H1 (cell line): ENCODE measurements around the gene CCL7. TPM values are rescaled to one million over a fixed set of nuclear protein-coding genes. Genes with fewer than 3 reads are reported as not detected.

Source experiments
- CHD2 ChIP-seq: IDR thresholded peaks from 2 replicates; pipeline ENCODE4 v1.6.1; 2012; ENCODE audit warnings: low read length, improper control_type of control experiment
- HDAC2 ChIP-seq, 2 experiments: fragments of 300-600 bp in 1 of 2; sonication (generic) in 1 of 2; IDR thresholded peaks; 2 replicates each; pipeline ENCODE4 v1.6.1; 2011 to 2012; ENCODE audit warnings: low read depth in 2 of 2, low read length in 2 of 2, mild to moderate bottlenecking in 2 of 2, moderate library complexity in 2 of 2, borderline replicate concordance in 1 of 2, inconsistent platforms in 1 of 2
- KDM1A ChIP-seq: fragments of 200-600, 300-600 bp; sonication (generic); IDR thresholded peaks from 2 replicates; pipeline ENCODE4 v1.7.1; 2016; ENCODE audit warnings: mild to moderate bottlenecking, low read length, borderline replicate concordance
- RFX5 ChIP-seq: IDR thresholded peaks from 2 replicates; pipeline ENCODE4 v1.6.1; 2011; ENCODE audit warnings: low read depth, low read length, improper control_type of control experiment, borderline replicate concordance
- RXRA ChIP-seq: IDR thresholded peaks from 2 replicates; pipeline ENCODE4 v1.6.1; 2011; ENCODE audit warnings: low read depth, mild to moderate bottlenecking, low read length, moderate library complexity; ENCODE audit not compliant: insufficient read depth
- polyA plus RNA-seq, 7 experiments: library from polyadenylated mRNA; depleted of rRNA in 3 of 7; stranded (reverse) in 5 of 7; unstranded in 2 of 7; fragments of >200 nt in 5 of 7; fragments of 200-250 nt in 2 of 7; gene quantifications; 1 replicate in 5 of 7; 2 replicates in 1 of 7; 4 replicates in 1 of 7; pipeline versions ENCODE4 v1.2.1 to v1.2.3, GENCODE V29; 2011 to 2013; ENCODE audit warnings: missing spikeins in 2 of 7, mixed read lengths in 2 of 7
- total RNA-seq: library from RNA; stranded (reverse); fragmentation: NEBNext Ultra II Directional; extraction: Animal tissue kit (Norgen Biotek cat#: 25700); gene quantifications from 2 replicates; pipeline ENCODE4 v1.2.1, GENCODE V29; 2021

Gene CCL7
- total and polyA plus RNA-seq, 2 of the 8 experiments (the other 6 are each of a cell fraction or from before 2014, with no cell fraction given) = not detected

DNA sequence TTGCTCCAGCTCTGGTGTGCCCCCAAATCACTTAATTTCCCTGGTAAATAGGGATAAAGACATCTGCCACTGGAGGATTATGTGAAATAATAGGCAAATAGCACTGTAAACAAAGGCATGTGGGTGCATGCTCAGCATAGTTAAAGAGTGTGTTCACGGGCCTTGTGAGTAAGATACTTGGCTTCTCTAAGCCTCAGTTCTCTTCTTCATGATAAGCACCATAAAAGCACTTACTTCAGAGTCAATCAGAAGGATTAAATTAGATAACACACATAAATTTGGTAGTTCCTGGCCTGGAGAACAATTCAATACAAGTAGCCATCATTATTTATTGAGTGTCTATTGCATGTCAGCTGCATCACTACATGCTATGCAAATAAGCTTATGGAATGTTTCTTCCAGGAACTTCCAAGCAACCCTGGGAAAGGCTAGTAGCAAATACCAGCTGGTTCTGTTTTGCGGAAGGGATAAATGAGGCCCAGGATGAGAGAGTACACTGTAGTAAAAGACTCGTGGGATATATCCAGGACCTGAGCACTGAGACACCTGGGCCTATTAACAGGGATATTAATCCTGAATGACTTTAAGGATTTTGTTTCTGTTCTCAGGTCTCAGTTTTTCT is 30.0 kb downstream of the CCL7 start (continued):
- TF ChIP-seq KDM1A (no peak), RXRA (no peak), HDAC2 (IDR thresholded peaks at IDR 0.05; ENCODE audit: borderline replicate concordance in 1 of 2, low read depth in 2 of 2, low read length in 2 of 2) (no peak), RFX5 (no peak), CHD2 (no peak)
